Nephron (organoid): ENCODE measurements around the gene POLR1A.
A peak's percentile ranks its signal among the peaks of the same experiment; 100 is the strongest.

Source experiments
- H3K27ac Mint-ChIP-seq, 3 experiments: 2 replicates each; pipeline ENCODE4 v1.8.0; 2020; ENCODE audit warnings: mixed read lengths in 3 of 3, mild to moderate bottlenecking in 2 of 3, moderate library complexity in 1 of 3
- H3K27me3 Mint-ChIP-seq: 2 replicates; pipeline ENCODE4 v1.8.0; 2021; ENCODE audit warnings: low read depth, mild to moderate bottlenecking, moderate library complexity, mixed read lengths
- H3K36me3 Mint-ChIP-seq: 2 replicates; pipeline ENCODE4 v1.8.0; 2020; ENCODE audit warnings: low read depth, mixed read lengths
- H3K4me1 Mint-ChIP-seq: 2 replicates; pipeline ENCODE4 v1.8.0; 2020; ENCODE audit warnings: mixed read lengths
- H3K4me3 Mint-ChIP-seq, 3 experiments: 2 replicates each; pipeline ENCODE4 v1.8.0; 2020; ENCODE audit warnings: mild to moderate bottlenecking in 3 of 3, mixed read lengths in 3 of 3, moderate library complexity in 2 of 3
- H3K9me3 Mint-ChIP-seq: 2 replicates; pipeline ENCODE4 v1.8.0; 2020; ENCODE audit warnings: mixed read lengths
- CTCF ChIP-seq, 3 experiments: fragments of 200-600 bp; sonication (generic); IDR thresholded peaks; one replicate each; pipeline ENCODE4 v1.5.0; 2021; ENCODE audit warnings: antibody characterized with exemption in 3 of 3; ENCODE audit not compliant: unreplicated experiment in 3 of 3

Gene POLR1A

GRCh38 chr2:86028766-86029381 lies 76.8 kb downstream of the POLR1A start:
- Mint-ChIP-seq H3K4me1 (peaks cover 35% of the 10 kb centered on the region), H3K27me3 (peaks cover 4% of the 10 kb centered on the region), H3K36me3 (peaks cover 86% of the 10 kb centered on the region), H3K4me3 (no peak overlapping the region), H3K27ac (peak overlapping the region in 1 of 3 experiments; percentile 47), H3K9me3 (no peaks in the 10 kb centered on the region)
- TF ChIP-seq CTCF (IDR thresholded peaks at IDR 0.05; ENCODE audit: unreplicated experiment in 3 of 3): no peak

GRCh38 chr2:86027922-86028765 lies 77.5 kb downstream of the POLR1A start:
- H3K4me3 Mint-ChIP-seq: no peak overlapping the region
- H3K9me3 Mint-ChIP-seq: no peaks in the 10 kb centered on the region

GRCh38 chr2:86027196-86027921 lies 78.3 kb downstream of the POLR1A start:
- TF ChIP-seq CTCF (IDR thresholded peaks at IDR 0.05; ENCODE audit: unreplicated experiment in 3 of 3): no peak
- Mint-ChIP-seq H3K27ac (no peak overlapping the region), H3K4me1 (peaks cover 29% of the 10 kb centered on the region), H3K27me3 (peaks cover 4% of the 10 kb centered on the region), H3K4me3 (no peak overlapping the region), H3K36me3 (peaks cover 74% of the 10 kb centered on the region), H3K9me3 (no peaks in the 10 kb centered on the region)

More at GRCh38 chr2:86027922-86028765, 77.5 kb downstream of the POLR1A start:
- TF ChIP-seq CTCF (IDR thresholded peaks at IDR 0.05; ENCODE audit: unreplicated experiment in 3 of 3): no peak
- peaks cover 34% of the 10 kb centered on the region for H3K4me1 Mint-ChIP-seq
- peaks cover 4% of the 10 kb centered on the region for H3K27me3 Mint-ChIP-seq
- H3K36me3 Mint-ChIP-seq: peaks cover 81% of the 10 kb centered on the region
- no peak overlapping the region for H3K27ac Mint-ChIP-seq

- Mint-ChIP-seq H3K4me1 (peaks cover 29% of the 10 kb centered on the region), H3K9me3 (no peaks in the 10 kb centered on the region), H3K36me3 (peaks cover 68% of the 10 kb centered on the region), H3K27ac (no peak overlapping the region), H3K27me3 (peaks cover 4% of the 10 kb centered on the region), H3K4me3 (no peak overlapping the region)
- no peak for TF ChIP-seq CTCF (IDR thresholded peaks at IDR 0.05; ENCODE audit: unreplicated experiment in 3 of 3)
Observed at GRCh38 chr2:86026744-86027065, 79.0 kb downstream of the POLR1A start.

- Mint-ChIP-seq H3K4me1 (peaks cover 29% of the 10 kb centered on the region), H3K36me3 (peaks cover 67% of the 10 kb centered on the region), H3K4me3 (no peak overlapping the region), H3K9me3 (no peaks in the 10 kb centered on the region), H3K27me3 (no peaks in the 10 kb centered on the region), H3K27ac (no peak overlapping the region)
- TF ChIP-seq CTCF (IDR thresholded peaks at IDR 0.05; ENCODE audit: unreplicated experiment in 3 of 3): no peak
Observed at GRCh38 chr2:86025976-86026743, 79.5 kb downstream of the POLR1A start.
